Measurements from ENCODE around the gene G3BP1. TPM values are rescaled to one million over a fixed set of nuclear protein-coding genes. Genes with fewer than 3 reads are reported as not detected.

Gene G3BP1
- total RNA-seq, 4 donors from 2014 or later: 73.3 to 102 (median 89.1) TPM

DNA sequence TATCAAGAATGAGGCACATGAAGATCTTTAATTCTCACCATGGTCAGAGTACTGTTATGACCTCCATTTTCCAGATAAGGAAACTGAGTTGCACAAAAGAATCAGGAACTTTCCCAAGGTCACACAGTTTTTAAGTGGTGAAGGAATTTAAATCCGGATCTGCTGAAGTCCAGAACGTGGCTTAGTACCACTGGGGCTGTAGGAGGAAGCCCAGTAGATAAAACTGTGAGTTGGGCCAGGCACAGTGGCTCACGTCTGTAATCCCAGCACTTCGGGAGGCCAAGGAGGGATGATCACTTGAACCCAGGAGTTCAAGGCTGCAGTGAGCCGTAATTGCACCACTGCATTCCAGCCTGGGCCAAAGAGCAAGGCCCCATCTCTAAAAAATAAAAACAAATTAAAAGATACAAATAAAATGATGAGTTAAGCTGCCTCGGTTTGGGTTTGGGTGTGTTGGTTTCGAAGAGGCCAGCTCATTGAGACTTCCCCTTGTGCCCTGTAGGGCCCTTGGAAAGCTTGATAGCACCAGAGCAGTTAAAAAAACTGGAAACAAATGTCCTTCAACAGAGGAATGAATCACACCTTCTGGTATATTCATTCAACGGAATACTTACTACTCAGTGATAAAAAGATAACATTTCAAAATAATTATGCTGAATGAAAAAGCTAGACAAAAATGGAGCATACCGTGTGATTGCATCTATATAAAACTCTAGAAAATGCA, 33.5 kb upstream of the G3BP1 start:
- Histone ChIP-seq H3K4me3 (no peak overlapping the region), H3K27me3 (no peaks in the 10 kb centered on the region), H3K27ac (no peak overlapping the region), H3K36me3 (peaks cover 0 to 18% of the 10 kb centered on the region in 2 donors), H3K4me1 (peaks cover 0 to 29% (median 17%) of the 10 kb centered on the region in 3 donors), H3K9me3 (no peaks in the 10 kb centered on the region)
- WGBS, 2 donors (ENCODE audit: low coverage in 1 of 2): 49 to 70% methylated on average over 4 to 8 of the region's 9 CpGs
- TF ChIP-seq EP300 (IDR thresholded peaks at IDR 0.05) (no peak), POLR2AphosphoS5 (IDR thresholded peaks at IDR 0.05) (no peak), POLR2A (IDR thresholded peaks at IDR 0.05) (no peak)
- TF ChIP-seq, protein P1, sequence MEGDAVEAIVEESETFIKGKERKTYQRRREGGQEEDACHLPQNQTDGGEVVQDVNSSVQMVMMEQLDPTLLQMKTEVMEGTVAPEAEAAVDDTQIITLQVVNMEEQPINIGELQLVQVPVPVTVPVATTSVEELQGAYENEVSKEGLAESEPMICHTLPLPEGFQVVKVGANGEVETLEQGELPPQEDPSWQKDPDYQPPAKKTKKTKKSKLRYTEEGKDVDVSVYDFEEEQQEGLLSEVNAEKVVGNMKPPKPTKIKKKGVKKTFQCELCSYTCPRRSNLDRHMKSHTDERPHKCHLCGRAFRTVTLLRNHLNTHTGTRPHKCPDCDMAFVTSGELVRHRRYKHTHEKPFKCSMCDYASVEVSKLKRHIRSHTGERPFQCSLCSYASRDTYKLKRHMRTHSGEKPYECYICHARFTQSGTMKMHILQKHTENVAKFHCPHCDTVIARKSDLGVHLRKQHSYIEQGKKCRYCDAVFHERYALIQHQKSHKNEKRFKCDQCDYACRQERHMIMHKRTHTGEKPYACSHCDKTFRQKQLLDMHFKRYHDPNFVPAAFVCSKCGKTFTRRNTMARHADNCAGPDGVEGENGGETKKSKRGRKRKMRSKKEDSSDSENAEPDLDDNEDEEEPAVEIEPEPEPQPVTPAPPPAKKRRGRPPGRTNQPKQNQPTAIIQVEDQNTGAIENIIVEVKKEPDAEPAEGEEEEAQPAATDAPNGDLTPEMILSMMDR (IDR thresholded peaks at IDR 0.05): no peak
- no peak for ATAC-seq

DNA sequence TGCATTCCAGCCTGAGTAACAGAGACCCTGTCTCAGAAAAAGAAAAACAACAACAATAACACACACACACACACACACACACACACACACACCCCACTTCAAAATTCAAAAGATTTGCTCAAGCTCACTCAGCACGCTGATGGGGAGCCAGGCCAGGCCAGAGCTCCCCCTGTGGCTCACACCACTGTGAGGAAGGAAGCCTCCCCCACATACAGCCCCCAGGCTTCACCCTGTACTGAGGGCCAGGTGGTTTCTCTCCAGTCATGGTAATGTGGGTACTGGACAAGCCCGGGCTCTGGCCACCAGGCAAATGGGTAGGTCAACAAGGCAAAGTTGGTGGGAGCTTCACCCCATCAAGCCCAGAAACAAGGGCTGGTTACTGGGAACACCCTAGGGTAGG, 32.4 kb upstream of the G3BP1 start:
- TF ChIP-seq, protein P1 (IDR thresholded peaks at IDR 0.05): no peak
- TF ChIP-seq EP300 (IDR thresholded peaks at IDR 0.05): no peak
- TF ChIP-seq POLR2AphosphoS5 (IDR thresholded peaks at IDR 0.05): no peak
- no peak for TF ChIP-seq POLR2A (IDR thresholded peaks at IDR 0.05)
- 67% methylated on average over 1 of the region's 2 CpGs; no CpG with 5 or more reads in 1 of the 2 donors for WGBS, 2 donors (ENCODE audit: low coverage in 1 of 2)
- Histone ChIP-seq H3K27me3 (no peaks in the 10 kb centered on the region), H3K9me3 (no peaks in the 10 kb centered on the region), H3K36me3 (peaks cover 0 to 22% of the 10 kb centered on the region in 2 donors), H3K27ac (peak overlapping the region in 3 of 4 donors; percentile 75 to 81 (median 79)), H3K4me1 (peaks cover 0 to 29% (median 17%) of the 10 kb centered on the region in 3 donors), H3K4me3 (no peak overlapping the region)
- no peak for ATAC-seq

DNA sequence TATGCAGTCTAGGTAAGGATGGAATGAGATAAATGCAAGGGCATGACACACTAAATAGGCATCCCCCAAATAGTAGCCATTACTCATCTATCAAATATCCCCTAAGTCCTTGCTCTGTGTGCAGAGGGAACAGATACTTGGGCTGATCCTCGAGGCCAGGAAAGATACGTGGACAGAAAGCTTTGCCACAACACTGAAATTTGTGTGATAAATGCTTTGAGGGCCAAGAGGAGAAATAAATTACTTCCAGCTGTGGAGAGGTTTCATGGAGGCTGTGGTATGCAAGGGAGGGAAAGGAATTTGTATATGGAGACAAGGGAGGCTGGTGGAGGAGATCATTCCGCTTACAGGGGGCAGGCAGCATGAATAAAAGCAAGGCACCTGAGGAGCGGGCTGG, 31.8 kb upstream of the G3BP1 start:
- Histone ChIP-seq H3K9me3 (no peaks in the 10 kb centered on the region), H3K4me1 (peaks cover 0 to 32% (median 17%) of the 10 kb centered on the region in 3 donors), H3K36me3 (peaks cover 0 to 27% of the 10 kb centered on the region in 2 donors), H3K4me3 (no peak overlapping the region), H3K27me3 (no peaks in the 10 kb centered on the region), H3K27ac (peak overlapping the region in 3 of 4 donors; percentile 75 to 81 (median 79))
- TF ChIP-seq, protein P1 (IDR thresholded peaks at IDR 0.05): no peak
- TF ChIP-seq POLR2A (IDR thresholded peaks at IDR 0.05): no peak
- no peak for TF ChIP-seq POLR2AphosphoS5 (IDR thresholded peaks at IDR 0.05)
- no peak for TF ChIP-seq EP300 (IDR thresholded peaks at IDR 0.05)
- peak; percentile 44 for ATAC-seq
- WGBS, 2 donors (ENCODE audit: low coverage in 1 of 2): 0 to 18% methylated on average over 4 of the region's 4 CpGs

DNA sequence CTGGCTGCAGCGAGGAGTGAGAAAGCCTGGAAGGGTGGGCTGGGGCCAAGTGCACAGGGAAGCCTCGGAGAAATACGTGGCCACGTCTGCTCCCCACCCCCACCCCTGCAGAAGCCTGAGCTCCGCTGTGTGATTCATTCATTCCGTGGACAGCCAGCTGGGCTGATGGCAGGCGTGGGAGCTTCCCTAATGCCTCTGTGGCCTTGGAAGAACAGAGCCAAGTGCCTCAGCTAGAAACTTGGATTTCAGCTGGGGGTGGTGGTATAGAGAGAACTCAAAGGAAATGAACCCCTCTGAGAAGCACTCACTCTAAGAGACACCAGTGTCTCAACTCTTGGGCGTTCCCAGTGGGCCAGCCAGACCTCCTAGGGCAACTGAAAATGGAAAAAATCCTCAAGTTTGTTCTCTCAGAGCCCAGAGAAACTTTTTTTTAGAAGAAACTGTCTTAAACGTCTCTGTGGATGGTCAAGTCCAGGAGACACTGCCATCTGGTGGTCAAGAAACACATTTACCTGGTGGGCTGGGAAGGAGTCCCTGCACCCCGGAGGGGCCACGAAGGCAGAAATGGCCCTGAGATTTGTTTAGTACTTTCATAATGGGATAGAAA, 31.3 kb upstream of the G3BP1 start:
- H3K4me1 ChIP-seq: peaks cover 0 to 37% (median 18%) of the 10 kb centered on the region in 3 donors
- no peaks in the 10 kb centered on the region for H3K9me3 ChIP-seq
- H3K4me3 ChIP-seq: no peak overlapping the region
- no peak for TF ChIP-seq POLR2A (IDR thresholded peaks at IDR 0.05)
- no peak for TF ChIP-seq POLR2AphosphoS5 (IDR thresholded peaks at IDR 0.05)
- TF ChIP-seq, protein P1 (IDR thresholded peaks at IDR 0.05): peak; percentile 86 to 92 (median 91)
- TF ChIP-seq EP300 (IDR thresholded peaks at IDR 0.05): no peak
- peaks cover 0 to 30% of the 10 kb centered on the region in 2 donors for H3K36me3 ChIP-seq
- peak overlapping the region in 3 of 4 donors; percentile 75 to 81 (median 79) for H3K27ac ChIP-seq
- H3K27me3 ChIP-seq: no peaks in the 10 kb centered on the region
- WGBS, 2 donors (ENCODE audit: low coverage in 1 of 2): 0 to 1% methylated on average over 4 to 9 of the region's 11 CpGs
- peak; percentile 73 for ATAC-seq

Data from gastroesophageal sphincter (tissue), 4 donors.